GM18505 (cell line): Measurements from ENCODE around the gene PTPN9.
A peak's percentile ranks its signal among the peaks of the same experiment; 100 is the strongest.
"Not testable (repeated sequence)": the region's sequence is repeated elsewhere in the genome, so short reads cannot be mapped to it uniquely, and the experiment has no call there.

ENCODE experiments used
- ATAC-seq: cut with Tn5 transposase; IDR thresholded peaks from one replicate; pipeline ENCODE4 v1.9.1; 2021; ENCODE audit not compliant: unreplicated experiment
- POLR2A ChIP-seq: IDR thresholded peaks from 4 replicates; pipeline ENCODE4 v1.6.1; 2011; ENCODE audit warnings: borderline replicate concordance; ENCODE audit not compliant: insufficient read depth, insufficient read length; ENCODE audit errors: extremely low read depth

Gene PTPN9

DNA sequence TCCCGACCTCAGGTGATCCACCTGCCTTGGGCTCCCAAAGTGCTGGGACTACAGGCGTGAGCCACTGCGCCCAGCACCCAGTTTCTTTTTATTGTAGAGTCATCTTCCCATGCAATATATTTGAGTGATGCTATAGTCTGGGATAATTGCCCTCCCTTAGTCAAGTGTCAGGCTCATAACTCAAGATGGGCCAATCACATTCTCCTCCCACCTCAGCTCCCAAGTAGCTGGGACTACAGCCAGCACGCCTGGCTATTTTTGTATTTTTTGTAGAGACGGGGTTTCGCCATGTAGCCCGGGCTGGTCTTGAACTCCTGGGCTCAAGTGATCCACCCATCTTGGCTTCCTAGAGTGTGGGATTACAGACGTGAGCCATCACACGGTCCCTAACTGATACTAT is 15.2 kb upstream of the PTPN9 start:
- no peak for TF ChIP-seq POLR2A
- no peak for ATAC-seq

DNA sequence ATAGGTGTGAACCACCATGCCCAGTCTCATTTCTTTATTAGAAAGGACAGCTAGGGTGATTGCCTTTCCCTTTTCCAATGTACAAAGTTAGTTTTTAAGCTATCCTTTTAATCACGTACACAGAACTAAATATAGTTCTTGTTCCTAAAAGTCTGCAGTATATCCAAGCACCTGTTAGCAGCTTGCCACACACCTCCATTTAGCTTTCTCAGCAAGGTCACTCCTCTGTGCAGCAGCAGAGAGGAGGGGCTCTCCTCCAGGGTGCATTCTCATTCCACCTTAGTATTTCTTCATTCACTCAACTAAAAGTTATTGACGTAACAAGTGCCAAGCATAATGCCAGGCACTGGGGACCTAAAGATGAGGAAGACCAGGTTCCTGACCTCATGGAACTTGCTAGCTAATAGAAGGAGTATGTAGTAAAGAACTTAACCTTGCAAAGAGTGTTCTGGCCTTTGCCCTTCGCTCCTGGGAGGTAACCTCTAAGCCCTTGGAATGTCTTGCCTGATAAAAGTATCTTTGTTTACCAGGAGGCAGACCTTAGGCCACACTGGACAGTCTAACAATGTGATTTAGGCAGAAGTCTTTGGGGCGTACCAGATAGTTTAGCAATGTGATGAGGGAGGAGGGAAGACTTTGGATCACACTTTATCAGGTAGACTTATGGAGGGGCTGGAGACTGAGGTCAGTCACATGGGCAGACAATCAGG is 12.7 kb upstream of the PTPN9 start:
- TF ChIP-seq POLR2A: no peak
- ATAC-seq: no peak

GRCh38 chr15:75590239-75590638 is 11.1 kb upstream of the PTPN9 start:
- ATAC-seq: no peak
- no peak for TF ChIP-seq POLR2A

DNA sequence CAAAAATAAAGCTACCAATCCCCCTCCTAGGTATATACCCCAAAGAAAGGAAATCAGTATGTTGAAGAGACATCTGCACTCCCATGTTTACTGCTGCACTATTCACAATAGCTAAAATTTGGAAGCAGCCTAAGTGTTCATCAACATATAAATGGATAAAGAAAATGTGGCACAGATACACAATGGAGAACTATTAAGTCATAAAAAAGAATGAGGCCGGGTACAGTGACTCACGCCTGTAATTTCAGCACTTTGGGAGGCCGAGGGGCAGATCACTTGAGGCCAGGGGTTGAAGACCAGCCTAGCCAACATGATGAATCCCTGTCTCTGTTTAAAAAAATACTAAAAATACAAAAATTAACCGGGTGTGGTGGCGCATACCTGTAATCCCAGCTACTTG is 10.0 kb upstream of the PTPN9 start:
- no peak for TF ChIP-seq POLR2A
- ATAC-seq: no peak

- not testable (repeated sequence) for ATAC-seq
These were observed 7.3 kb upstream of the PTPN9 start for GRCh38 chr15:75586422-75586821.

DNA sequence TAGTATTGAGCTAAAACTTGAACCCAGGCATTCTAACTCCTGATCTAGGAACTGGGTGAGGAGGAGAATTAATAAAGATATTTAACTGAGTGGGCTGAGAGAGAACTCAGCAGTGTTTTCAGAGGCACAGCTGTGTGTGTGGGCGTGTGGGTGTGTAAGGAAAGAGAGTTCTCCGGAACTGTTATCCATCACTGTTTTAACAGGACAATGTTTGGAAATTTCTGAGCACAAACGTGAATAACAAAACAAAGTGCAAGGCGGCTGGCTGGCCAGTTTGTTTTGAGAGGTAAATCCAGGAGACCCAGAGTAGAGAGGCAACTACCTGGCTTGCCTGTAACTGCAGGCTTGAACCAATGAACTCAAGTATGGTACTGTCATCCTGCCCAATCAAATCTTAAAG is 5.0 kb upstream of the PTPN9 start:
- ATAC-seq: no peak

GRCh38 chr15:75583701-75584100 is 4.6 kb upstream of the PTPN9 start:
- ATAC-seq: no peak

More for the DNA sequence above, 5.0 kb upstream of the PTPN9 start:
- TF ChIP-seq POLR2A: no peak

DNA sequence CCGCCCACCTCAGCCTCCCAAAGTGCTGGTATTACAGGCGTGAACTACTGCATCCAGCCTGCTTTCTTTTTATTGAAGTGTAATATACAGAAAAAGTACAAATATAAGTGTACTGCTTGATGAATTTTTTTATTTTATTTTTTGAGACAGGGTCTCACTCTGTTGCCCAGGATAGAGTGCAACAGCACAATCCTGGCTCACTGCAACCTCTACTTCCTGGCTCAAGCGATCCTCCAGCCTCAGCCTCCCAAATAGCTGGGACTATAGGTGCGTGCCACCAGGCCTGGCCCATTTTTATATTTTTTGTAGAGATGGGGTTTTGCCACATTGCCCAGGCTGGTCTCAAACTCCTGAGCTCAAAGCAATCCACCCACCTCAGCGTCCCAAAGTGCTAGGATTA is 3.8 kb upstream of the PTPN9 start:
- ATAC-seq: not testable (repeated sequence)

More at GRCh38 chr15:75583701-75584100, 4.6 kb upstream of the PTPN9 start:
- TF ChIP-seq POLR2A: no peak

- ATAC-seq: no peak
- TF ChIP-seq POLR2A: peak; percentile 15
These were observed 755 bp downstream of the PTPN9 start for GRCh38 chr15:75578173-75578947.

- ATAC-seq: no peak
- TF ChIP-seq POLR2A: no peak
These were observed 1.5 kb downstream of the PTPN9 start for GRCh38 chr15:75577401-75578172.

GRCh38 chr15:75573648-75574384 is 5.3 kb downstream of the PTPN9 start:
- ATAC-seq: no peak
- TF ChIP-seq POLR2A: no peak

DNA sequence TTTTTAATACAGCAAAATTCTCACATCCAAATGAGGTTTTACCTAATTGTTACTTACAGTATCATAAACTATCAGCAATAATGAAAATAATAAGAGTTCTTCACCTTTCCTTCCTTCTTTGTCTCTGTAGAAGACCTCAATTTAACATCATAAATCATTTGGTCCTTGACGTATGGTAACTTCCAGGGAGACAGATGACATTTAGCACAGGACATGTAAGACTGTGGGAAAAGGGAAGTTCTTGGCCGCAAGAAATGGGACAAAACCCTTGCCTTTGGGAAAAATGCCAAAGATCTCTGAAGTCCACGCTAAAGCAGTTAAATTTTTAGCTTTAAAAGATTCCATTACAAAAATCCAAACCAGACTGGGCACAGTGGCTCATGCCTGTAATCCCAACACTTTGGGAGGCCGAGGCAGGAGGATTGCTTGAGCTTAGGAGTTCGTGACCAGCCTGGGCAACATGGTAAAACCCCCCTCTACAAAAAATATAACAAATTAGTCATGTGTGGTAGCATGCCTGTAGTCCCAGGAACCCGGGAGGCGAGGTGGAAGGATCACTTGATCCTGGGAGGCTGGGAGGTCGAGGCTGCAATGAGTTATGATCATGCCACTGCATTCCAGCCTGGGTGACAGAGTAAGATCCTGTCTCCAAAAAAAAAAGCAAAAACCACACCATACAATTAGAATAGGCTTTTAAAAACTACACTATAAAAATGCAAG is 8.8 kb downstream of the PTPN9 start:
- TF ChIP-seq POLR2A: no peak
- no peak for ATAC-seq
